ENCODE results near the gene ZC3H12C.

GRCh38 chr11:110112457-110112856 lies 19.3 kb downstream of the ZC3H12C start:
- TF ChIP-seq, protein P1, sequence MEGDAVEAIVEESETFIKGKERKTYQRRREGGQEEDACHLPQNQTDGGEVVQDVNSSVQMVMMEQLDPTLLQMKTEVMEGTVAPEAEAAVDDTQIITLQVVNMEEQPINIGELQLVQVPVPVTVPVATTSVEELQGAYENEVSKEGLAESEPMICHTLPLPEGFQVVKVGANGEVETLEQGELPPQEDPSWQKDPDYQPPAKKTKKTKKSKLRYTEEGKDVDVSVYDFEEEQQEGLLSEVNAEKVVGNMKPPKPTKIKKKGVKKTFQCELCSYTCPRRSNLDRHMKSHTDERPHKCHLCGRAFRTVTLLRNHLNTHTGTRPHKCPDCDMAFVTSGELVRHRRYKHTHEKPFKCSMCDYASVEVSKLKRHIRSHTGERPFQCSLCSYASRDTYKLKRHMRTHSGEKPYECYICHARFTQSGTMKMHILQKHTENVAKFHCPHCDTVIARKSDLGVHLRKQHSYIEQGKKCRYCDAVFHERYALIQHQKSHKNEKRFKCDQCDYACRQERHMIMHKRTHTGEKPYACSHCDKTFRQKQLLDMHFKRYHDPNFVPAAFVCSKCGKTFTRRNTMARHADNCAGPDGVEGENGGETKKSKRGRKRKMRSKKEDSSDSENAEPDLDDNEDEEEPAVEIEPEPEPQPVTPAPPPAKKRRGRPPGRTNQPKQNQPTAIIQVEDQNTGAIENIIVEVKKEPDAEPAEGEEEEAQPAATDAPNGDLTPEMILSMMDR (IDR thresholded peaks at IDR 0.05) = no peak
- TF ChIP-seq POLR2A (IDR thresholded peaks at IDR 0.05) = no peak
